Pericardium fibroblast (primary cell): ENCODE data around the gene PLXNB2. TPM values are rescaled to one million over a fixed set of nuclear protein-coding genes. Genes with fewer than 3 reads are reported as not detected.

Experiments used
- total RNA-seq: library from RNA; depleted of rRNA; stranded (reverse); fragments of >200 nt; gene quantifications from 2 replicates; pipeline ENCODE4 v1.2.3, GENCODE V29; 2015

Gene PLXNB2
- 143 and 157 TPM in 2 replicates for total RNA-seq

DNA sequence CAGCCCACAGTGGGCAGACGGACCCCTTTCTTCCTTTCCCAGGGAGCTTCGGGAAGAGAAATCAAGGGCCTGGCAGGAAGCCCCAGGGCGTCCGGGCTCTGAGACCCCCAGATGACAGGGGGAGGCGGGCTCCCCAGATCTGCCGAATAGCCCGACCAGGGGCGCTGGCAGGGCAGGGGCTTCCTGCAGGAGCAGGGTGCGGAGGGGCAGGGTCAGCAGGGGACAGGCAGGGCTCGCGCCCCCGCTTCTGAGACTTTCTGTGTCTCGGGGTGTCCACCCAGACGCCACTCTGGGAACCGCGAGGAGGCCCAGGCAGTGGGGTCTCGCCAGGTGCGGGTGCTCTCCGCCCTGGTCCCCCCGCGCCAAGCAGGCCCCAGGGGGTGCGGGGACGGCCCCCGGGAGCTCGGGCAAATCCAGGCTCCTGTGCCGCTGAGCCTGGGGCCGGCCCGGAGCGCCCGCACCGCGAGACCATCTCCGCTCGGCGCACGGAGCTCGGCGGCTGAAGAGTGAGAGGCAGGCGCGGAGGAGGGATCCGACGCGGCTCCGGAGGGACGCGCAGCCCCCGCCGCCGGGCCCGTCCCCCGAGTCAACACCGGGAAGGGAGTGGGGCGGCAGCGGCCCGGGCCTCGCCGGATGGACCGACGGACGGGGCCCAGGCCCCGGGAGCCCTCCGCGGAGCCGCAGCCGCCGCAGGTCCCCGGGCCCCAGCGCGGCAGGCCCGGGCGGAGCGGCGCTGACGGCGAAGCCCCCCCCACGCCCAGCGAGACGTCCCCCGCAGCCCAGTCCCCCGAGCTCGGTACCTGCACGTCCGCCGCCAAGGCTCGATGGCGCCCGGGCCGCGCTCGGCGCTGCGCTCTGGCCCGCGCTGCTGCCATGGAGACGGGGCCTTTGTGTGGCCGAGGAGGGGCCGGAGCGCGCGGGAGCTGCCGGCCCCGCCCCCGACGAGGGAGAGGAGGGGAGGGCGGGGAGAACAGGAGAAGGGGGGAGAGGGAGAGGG is at the start of gene PLXNB2:
PLXNB2 (minus strand) TSS at position 894 of the 997 bp plus-strand sequence. CDS start 17,062 bp downstream, outside the sequence.

DNA sequence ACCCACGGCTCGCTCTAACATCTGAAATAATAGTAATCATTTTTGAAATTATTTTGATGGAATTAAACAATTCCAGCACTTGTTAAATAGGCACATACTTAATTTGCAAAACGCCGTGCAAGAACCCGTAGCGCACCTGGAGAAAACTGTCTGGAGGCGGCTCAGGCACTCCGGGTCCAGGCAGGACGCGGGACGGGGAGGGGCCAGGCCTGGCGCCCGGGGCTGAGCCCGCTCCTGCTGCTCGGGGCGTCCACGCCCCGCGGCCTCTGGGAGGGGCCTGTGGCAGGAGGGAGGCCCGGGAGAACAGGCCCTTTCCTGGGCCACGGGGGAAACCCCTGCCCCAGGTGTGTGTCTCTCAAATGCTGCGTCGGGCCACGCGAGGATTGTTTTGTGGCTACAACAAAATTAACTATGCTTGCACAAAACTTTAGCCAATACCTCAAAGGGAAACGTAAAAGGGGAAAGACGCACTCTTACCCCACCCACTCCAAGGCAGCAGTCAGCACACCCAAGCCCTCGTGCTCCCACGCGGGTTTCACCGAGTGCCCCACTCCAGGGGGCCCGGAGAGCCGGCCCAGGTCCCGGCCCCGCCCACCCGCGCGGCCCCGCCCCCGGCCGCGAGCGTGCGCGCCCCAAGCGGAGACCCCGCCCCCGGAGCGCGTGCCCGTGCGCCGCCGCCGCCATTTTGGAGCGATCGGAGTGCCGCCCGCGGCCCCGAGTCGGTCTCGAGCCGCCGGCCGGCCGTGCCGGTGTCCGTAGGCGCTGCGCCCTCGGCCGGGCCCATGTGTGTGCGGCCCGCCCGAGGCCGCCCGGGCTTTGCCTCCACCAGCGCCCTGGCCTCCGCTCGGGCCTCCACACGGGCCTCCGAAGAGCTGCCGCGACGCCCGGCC is 35.5 kb upstream of the PLXNB2 start, which contains the start of gene PPP6R2:
PPP6R2 (plus strand) TSS at position 677 of the 890 bp plus-strand sequence. CDS start 50,582 bp downstream, outside the sequence.

DNA sequence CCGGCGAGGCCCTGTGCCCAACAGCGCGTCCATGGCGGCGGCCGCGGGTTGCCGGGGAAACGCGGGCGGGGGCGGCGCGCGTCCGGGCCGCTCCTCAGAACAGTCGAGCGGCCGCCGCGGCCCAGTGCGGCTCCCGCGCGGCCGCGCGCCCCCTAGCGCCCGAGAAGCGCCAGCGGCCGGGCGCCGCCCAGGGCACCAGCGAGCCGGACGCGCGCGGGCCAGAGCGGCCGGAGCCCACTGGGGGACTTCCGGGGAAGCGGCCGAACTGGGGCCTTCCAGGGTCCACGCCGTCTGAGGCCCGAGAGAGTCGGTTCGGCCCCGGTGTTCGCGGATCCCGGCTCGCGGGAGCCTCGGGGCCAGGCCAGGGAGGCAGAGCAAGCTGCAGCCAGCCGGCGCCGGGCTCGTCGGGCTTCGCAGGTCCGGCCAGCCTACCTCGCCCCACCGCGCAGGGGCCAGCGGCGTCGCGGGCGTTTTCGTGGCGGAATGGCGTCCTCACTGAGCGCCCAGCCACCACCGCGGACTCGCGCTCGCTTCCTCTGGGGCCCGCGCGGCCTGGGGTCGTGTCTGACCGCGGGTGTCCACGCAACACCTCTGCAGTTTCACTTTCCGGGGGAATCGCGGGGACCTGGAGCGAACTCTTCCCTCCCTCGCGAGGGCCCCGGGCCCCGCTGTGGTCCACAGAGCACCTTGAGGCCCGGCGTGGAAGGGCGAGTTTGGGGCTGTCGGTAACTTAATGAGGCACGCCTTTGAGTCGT is 19.7 kb upstream of the PLXNB2 start, which contains the start of gene DENND6B:
DENND6B (minus strand) TSS at position 57 of the 755 bp plus-strand sequence; CDS start at position 33, 24 bp downstream.

GRCh38 chr22:50269970-50270665 is 37.3 kb downstream of the PLXNB2 start, which contains the start of gene MAPK11:
Gene MAPK11, minus strand, starts transcription at chr22:50270380. Its CDS starts 88 bp downstream, at chr22:50270292.

GRCh38 chr22:50261615-50262459 is 45.6 kb downstream of the PLXNB2 start, which contains the start of gene MAPK12:
Gene MAPK12, minus strand, starts transcription at chr22:50261683. Its CDS starts 174 bp downstream, at chr22:50261509.

DNA sequence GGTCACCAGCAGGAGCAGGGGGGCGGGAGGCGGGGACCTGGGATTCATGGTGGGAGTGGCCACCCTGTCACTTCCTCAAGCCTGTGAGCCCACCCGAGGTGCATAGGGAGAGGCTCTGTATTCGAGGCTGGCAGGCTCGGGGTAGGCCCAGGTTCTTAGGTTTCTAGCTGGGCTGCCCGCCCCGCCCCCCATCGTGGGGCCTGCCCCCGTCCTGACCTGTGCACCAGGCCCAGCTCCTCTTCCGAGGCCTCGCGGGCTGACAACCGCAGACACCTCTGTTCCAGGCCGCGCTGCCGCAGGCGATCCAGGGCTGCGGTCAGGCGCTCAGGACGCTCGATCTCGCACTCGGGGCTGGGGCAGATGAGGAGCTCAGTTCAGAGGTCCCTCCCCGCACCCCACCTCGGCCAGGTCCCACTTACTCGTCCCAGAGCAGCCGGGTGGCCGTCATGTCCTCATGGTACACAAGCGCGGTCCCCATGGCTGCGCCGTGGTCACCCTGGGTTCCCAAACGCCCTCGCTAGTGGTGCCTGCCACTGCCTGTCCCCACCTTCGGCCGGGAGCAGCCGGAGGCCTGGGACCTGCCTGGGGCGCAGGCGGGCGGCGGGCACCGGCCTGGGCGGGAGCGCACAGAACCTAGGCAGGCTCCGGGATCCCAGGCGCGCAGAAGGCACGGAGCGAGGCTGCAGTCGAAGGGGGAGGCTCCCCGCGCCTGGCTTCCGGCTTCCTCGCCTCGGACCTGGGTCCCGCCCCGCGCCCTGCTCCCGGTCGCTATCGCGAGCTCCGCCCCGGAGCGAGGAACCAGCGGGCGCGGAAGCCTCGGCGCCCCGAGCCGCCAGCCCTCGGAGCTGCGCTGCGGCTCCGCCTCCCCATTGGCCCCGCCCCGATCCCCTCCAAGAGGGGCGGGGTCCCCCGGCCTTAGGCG is 56.6 kb downstream of the PLXNB2 start, which contains the start of gene HDAC10:
HDAC10 (minus strand) TSS at position 711 of the 922 bp plus-strand sequence; CDS start at position 478, 233 bp downstream.

GRCh38 chr22:50244420-50245213 is 62.8 kb downstream of the PLXNB2 start, which contains the start of gene TUBGCP6:
Gene TUBGCP6, minus strand, starts transcription at chr22:50245023. Its CDS starts 564 bp downstream, at chr22:50244459.

Other genes with a start within 250 kb of the PLXNB2 start
- not detected in 2 replicates for gene TTLL8, start 249.3 kb downstream of the PLXNB2 start, total RNA-seq
- 2.5 TPM in 1 of 2 replicates, not detected in the other for gene MLC1, start 222.2 kb downstream of the PLXNB2 start, total RNA-seq
- 2.9 and 5.1 TPM in 2 replicates for gene MOV10L1, start 217.6 kb downstream of the PLXNB2 start, total RNA-seq
- 0.35 and 0.60 TPM in 2 replicates for gene PANX2, start 136.9 kb downstream of the PLXNB2 start, total RNA-seq
- 21.9 and 26.9 TPM in 2 replicates for gene TRABD, start 121.7 kb downstream of the PLXNB2 start, total RNA-seq
- 24.5 and 33.3 TPM in 2 replicates for gene SELENOO, start 106.6 kb downstream of the PLXNB2 start, total RNA-seq
- gene TUBGCP6, start 62.6 kb downstream of the PLXNB2 start, total RNA-seq = 18.3 and 23.2 TPM in 2 replicates
- gene HDAC10, start 56.4 kb downstream of the PLXNB2 start, total RNA-seq = 20.8 and 39.8 TPM in 2 replicates
- 29.5 and 36.9 TPM in 2 replicates for gene MAPK12, start 46.0 kb downstream of the PLXNB2 start, total RNA-seq
- 18.4 and 24.0 TPM in 2 replicates for gene MAPK11, start 37.3 kb downstream of the PLXNB2 start, total RNA-seq
- gene DENND6B, start 19.4 kb upstream of the PLXNB2 start, total RNA-seq = 6.6 and 8.5 TPM in 2 replicates
- 44.7 and 47.3 TPM in 2 replicates for gene PPP6R2, start 35.7 kb upstream of the PLXNB2 start, total RNA-seq
- gene SBF1, start 167.4 kb upstream of the PLXNB2 start, total RNA-seq = 53.8 and 57.3 TPM in 2 replicates
- 14.5 and 35.9 TPM in 2 replicates for gene ADM2, start 173.9 kb upstream of the PLXNB2 start, total RNA-seq
- 0.43 TPM in 1 of 2 replicates, not detected in the other for gene MIOX, start 179.2 kb upstream of the PLXNB2 start, total RNA-seq
- gene LMF2, start 200.1 kb upstream of the PLXNB2 start, total RNA-seq = 64.2 and 77.0 TPM in 2 replicates
- gene NCAPH2, start 200.6 kb upstream of the PLXNB2 start, total RNA-seq = 22.5 and 28.0 TPM in 2 replicates
- 1.3 and 2.5 TPM in 2 replicates for gene SCO2, start 218.0 kb upstream of the PLXNB2 start, total RNA-seq
- gene TYMP, start 222.4 kb upstream of the PLXNB2 start, total RNA-seq = 46.3 and 57.6 TPM in 2 replicates
- 1.8 and 2.4 TPM in 2 replicates for gene KLHDC7B, start 238.3 kb upstream of the PLXNB2 start, total RNA-seq